ENCODE results near the gene SAMD14. TPM values are rescaled to one million over a fixed set of nuclear protein-coding genes. Genes with fewer than 3 reads are reported as not detected.

Gene SAMD14
- total RNA-seq, 2 experiments from 2014 or later = 0.47 to 1.3 TPM

DNA sequence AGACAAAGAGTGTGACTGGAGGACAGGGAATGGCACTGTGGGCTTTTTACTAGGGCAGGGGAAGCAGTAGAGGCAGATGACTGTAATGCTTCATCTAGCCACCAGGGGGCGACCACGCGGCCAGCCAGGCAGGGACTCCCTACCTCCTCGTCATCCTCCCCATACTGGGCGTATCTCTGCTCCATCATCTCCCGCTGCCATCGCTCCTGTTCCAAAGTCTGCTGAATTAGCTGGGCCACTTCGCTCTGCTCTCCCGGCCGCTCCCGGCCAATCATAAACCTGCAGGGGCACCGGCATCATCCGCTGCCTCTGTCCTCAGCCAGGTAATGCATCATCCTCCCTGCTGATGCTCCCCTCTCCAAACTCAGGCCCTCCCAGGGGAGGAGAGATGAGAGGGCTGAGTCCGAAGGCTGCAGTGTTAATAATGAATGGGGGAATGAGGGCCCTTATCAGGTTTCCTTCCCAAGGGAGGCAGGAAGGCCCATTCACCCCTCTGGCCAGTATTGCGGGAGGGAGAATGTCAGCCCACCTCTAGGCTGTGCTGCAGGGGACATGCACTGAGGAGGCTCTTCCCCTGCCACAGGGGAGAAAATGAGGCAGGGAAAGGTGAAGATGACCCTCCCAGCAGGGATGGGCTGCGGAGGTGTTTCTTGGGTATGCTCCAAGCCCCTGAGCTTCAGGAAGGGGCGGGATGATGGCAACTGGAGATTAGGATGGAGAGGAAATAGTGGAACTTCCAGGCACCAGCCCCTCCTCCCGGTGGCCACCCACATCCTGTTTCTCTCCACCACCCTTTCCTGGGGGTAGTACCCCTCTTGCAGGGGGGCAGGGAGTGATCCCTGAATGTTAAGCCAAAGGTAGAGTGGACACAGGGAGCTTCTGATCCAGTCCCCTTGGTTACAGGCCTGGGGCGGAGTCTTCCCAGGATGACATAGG lies 10.3 kb upstream of the SAMD14 start:
- H3K4me1 Mint-ChIP-seq (ENCODE audit: low read depth) = peaks cover 53% of the 10 kb centered on the region
- ChIA-PET CTCF (interaction anchor here (0.7 to 4.5 kb wide), 21 partner anchors 9 to 157 kb away, joined by 3 to 58 read pairs (median 6); partner anchors contain the start of genes PPP1R9B, SAMD14 and SGCA), POLR2A (interaction anchor here (0.6 to 2.5 kb wide), 5 partner anchors 12 to 46 kb away, joined by 3 to 15 read pairs (median 3); no protein-coding TSS in a partner anchor)

DNA sequence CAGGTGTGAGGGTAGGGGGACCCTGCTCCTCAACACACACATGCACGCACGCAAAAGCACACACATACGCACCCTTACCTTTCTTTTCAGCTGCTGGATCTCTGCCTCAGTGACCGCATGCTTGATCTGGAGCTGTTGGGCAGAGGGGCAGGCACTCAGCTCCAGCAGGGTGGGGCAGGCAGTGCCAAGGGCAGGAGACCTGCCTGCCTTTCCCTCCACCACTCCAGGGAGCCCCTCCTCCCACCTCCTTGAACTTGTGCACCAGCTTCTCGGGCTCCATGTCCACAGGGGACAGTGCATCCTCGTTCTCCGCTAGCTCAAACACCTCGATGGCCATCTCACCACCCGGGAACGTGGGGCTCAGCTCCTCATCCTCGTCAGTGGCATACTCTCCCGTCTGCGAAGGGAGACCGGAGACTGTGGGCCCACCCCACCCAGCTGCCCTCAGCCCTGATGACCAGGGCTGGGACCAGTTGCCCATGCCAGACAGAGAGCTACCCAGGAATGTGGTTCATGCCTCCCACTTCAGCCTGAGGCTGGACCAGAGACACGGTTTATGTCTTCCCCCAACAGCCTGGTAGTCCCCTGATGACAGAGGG lies 9.3 kb upstream of the SAMD14 start:
- intact Hi-C loops (cut with micrococcal nuclease) = no loop called here
- no peaks in the 10 kb centered on the region for H3K27me3 Mint-ChIP-seq
- CTCF ChIA-PET = interaction anchor here (0.7 to 4.5 kb wide), 22 partner anchors 8 to 157 kb away, joined by 3 to 58 read pairs (median 6); partner anchors contain the start of genes PPP1R9B and SAMD14
- ATAC-seq (no peak), DNase-seq (no peak)
- H3K9me3 Mint-ChIP-seq = no peaks in the 10 kb centered on the region
- no peak overlapping the region for H3K27ac Mint-ChIP-seq
- peaks cover 71% of the 10 kb centered on the region for H3K36me3 Mint-ChIP-seq (ENCODE audit: low read depth)
- no peak overlapping the region for H3K4me3 Mint-ChIP-seq
- POLR2A ChIA-PET = interaction anchor here (0.7 to 2.5 kb wide), 6 partner anchors 9 to 61 kb away, joined by 3 to 15 read pairs (median 4); partner anchors contain the start of gene SAMD14
- TF ChIP-seq, protein P1, sequence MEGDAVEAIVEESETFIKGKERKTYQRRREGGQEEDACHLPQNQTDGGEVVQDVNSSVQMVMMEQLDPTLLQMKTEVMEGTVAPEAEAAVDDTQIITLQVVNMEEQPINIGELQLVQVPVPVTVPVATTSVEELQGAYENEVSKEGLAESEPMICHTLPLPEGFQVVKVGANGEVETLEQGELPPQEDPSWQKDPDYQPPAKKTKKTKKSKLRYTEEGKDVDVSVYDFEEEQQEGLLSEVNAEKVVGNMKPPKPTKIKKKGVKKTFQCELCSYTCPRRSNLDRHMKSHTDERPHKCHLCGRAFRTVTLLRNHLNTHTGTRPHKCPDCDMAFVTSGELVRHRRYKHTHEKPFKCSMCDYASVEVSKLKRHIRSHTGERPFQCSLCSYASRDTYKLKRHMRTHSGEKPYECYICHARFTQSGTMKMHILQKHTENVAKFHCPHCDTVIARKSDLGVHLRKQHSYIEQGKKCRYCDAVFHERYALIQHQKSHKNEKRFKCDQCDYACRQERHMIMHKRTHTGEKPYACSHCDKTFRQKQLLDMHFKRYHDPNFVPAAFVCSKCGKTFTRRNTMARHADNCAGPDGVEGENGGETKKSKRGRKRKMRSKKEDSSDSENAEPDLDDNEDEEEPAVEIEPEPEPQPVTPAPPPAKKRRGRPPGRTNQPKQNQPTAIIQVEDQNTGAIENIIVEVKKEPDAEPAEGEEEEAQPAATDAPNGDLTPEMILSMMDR (IDR thresholded peaks at IDR 0.05) = no peak
- H3K4me1 Mint-ChIP-seq (ENCODE audit: low read depth) = peaks cover 44% of the 10 kb centered on the region

More for the DNA sequence above, 10.3 kb upstream of the SAMD14 start:
- Mint-ChIP-seq H3K27me3 (no peaks in the 10 kb centered on the region), H3K4me3 (no peak overlapping the region), H3K36me3 (ENCODE audit: low read depth) (peaks cover 76% of the 10 kb centered on the region), H3K27ac (peak overlapping the region; percentile 61), H3K9me3 (no peaks in the 10 kb centered on the region)
- peak; percentile 87 for DNase-seq
- intact Hi-C loops (cut with micrococcal nuclease) = no loop called here
- ATAC-seq = peak; percentile 90
- TF ChIP-seq, protein P1 (IDR thresholded peaks at IDR 0.05) = peak; percentile 94

DNA sequence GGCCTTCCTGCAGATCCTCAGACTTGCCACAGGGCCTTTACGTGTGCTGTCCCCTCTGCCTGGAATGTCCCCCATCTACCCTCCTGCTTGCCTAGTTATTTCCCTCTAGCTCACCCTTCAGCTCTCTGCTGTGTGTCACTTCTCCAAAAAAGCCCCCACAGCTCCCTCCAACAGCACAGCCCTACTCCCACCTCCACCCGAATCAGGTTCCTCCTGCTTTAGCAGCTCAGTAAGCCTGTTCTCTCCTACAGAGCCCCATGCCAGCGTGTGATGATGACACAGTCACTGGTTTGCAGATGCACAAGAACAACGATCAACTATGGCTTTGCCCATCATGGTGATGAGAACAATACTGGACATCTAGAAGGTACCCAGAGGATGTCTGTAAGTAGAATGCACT lies 7.1 kb upstream of the SAMD14 start:
- DNase-seq (no peak), ATAC-seq (no peak)
- H3K4me3 Mint-ChIP-seq = no peak overlapping the region
- ChIA-PET POLR2A (no interaction called here), CTCF (interaction anchor here (1.2 to 1.9 kb wide), 6 partner anchors 9 to 81 kb away, joined by 3 to 6 read pairs (median 4); partner anchors contain the start of gene ITGA3)
- intact Hi-C loops (cut with micrococcal nuclease) = no loop called here
- H3K4me1 Mint-ChIP-seq (ENCODE audit: low read depth) = peaks cover 23% of the 10 kb centered on the region
- TF ChIP-seq, protein P1 (IDR thresholded peaks at IDR 0.05) = no peak
- peaks cover 54% of the 10 kb centered on the region for H3K36me3 Mint-ChIP-seq (ENCODE audit: low read depth)
- H3K9me3 Mint-ChIP-seq = no peaks in the 10 kb centered on the region
- no peak overlapping the region for H3K27ac Mint-ChIP-seq
- H3K27me3 Mint-ChIP-seq = no peaks in the 10 kb centered on the region

DNA sequence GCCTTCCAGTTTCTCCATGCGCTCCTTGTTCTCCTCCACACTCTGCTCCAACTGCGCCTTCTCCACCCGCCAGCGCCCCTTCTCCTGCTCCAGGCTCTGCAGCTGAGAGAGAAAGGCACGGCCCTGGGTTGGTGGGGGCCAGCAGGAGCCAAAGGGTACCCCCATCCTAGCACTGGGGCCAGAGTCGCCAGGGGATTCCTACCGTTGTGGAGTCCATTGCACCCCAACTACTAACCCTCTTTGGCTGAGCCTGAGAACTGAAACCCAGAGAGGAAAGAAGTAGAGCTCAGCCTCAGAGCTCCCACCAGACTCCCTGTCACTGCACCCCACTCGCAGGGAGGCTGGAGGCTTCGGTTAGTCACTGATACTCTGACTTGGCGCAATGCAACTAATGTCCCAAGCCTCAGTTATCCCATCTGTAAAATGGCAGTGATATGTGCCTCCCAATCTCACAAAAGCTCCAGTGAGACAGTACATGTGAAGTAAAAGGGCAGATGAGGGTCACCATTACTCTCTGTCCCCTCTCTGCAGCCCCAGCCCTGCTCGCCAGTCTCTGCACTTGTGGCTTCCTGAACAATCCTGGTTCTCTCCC lies 6.2 kb upstream of the SAMD14 start:
- no peak for ATAC-seq
- H3K4me1 Mint-ChIP-seq (ENCODE audit: low read depth) = peaks cover 22% of the 10 kb centered on the region
- no peak overlapping the region for H3K27ac Mint-ChIP-seq
- H3K9me3 Mint-ChIP-seq = no peaks in the 10 kb centered on the region
- TF ChIP-seq, protein P1 (IDR thresholded peaks at IDR 0.05) = no peak
- H3K27me3 Mint-ChIP-seq = no peaks in the 10 kb centered on the region
- peaks cover 51% of the 10 kb centered on the region for H3K36me3 Mint-ChIP-seq (ENCODE audit: low read depth)
- DNase-seq = no peak
- H3K4me3 Mint-ChIP-seq = no peak overlapping the region
- POLR2A ChIA-PET = interaction anchor here (1.4 kb wide), 1 partner anchor 17 kb away, joined by 3 read pairs; no protein-coding TSS in a partner anchor
- intact Hi-C loops (cut with micrococcal nuclease) = no loop called here
- CTCF ChIA-PET = interaction anchor here (0.8 to 1.9 kb wide), 8 partner anchors 9 to 80 kb away, joined by 3 to 6 read pairs (median 4); partner anchors contain the start of gene ITGA3

All from activated CD8-positive, alpha-beta T cell treated with anti-CD3 and anti-CD28 coated beads for 36 hours (primary cell).